ENCODE results near the gene BRIP1.
A peak's percentile ranks its signal among the peaks of the same experiment; 100 is the strongest.
"Not testable (repeated sequence)": the region's sequence is repeated elsewhere in the genome, so short reads cannot be mapped to it uniquely, and the experiment has no call there.

The BRIP1 gene

DNA sequence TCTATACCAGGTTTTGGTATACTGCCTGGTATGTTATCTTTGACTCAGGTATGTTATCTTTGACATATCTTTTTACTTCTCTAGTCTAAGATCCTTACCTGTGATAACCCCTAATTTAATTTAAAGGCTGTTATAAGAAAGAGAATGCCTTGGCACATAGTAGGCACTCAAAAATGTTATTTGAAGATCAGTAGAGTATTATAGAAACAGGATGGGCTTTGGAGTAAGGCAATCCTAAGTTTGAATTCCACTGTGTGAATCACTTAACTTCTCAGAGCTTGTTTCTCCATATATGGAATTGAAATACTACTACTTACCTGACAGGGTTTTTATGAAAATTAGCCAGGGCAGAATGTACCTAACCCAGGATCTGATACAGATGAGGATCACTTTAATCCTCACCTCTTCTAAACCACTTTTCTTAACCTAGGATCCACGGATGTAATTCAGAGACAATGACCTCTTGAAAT, 1.2 kb downstream of the BRIP1 start:
- DNase-seq, result no peak

DNA sequence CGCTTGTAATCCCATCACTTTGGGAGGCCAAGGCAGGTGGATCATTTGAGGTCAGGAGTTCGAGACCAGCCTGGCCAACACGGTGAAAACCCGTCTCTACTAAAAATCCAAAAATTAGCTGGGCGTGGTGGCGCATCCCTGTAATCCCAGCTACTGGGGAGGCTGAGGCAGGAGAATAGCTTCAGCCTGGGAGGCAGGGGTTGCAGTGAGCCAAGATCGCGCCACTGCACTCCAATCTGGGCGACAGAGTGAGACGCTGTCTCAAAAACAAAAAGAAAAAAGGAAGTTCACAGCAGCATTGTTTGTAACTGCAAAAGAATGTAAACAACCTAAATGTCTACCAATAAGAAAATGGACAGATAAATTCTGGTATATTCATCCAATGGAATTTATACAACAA, 2.9 kb downstream of the BRIP1 start:
- DNase-seq, result not testable (repeated sequence)

DNA sequence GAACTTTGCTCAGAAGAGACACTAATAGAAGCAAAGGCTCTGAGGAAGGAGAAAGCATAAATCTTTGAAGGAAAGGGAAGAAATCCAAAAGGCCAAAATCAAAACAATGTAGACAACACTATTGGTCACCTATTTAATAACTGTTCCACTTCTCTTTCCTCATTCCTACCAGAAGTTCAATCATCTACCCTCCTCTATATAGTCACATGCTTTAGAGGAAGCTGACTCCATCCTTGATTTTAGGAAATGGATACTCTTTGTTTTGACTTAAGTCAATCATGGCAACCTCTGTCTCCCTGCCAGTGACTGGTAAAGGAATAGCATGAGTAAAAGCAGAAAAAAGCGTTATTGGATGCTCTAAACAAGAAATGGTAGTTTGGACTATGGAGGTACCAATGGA, 7.3 kb downstream of the BRIP1 start:
- peak; percentile 45 to 81 (median 55) for DNase-seq

DNA sequence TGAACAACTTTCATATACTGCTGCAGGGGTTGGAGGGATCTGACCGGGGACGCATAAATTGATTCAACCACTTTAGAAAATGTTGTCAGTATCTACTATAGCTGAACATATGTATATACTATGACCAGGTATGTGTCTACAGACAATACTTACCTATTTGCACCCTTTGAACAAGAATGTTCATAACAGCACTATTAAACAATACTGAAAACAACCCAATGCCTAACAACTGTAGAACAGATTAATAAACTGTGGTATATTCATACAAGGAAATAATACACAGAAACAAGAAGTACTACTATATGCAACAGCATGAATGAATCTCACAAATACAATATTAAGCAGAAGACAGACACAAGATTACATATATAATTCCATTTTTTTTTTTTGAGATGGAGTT, 10.5 kb downstream of the BRIP1 start:
- DNase-seq, result no peak

DNA sequence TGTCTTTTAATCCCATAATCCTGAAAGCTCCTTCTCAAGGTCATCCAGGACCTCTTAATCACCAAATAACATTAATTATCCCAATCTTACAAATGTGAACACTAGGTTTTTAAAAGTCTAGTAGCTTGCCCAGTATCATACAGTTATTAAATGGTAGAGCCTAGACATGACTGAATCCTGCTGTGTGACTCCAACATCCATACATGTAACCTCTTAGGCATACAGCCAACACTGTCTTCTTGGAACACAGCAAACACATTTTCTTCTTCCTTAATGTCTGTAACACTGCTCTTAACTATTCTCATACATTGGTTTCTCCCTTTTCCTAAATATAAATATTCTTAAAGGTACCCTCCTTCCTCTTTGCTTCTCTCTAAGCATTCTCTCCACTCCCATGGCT, 13.7 kb downstream of the BRIP1 start:
- no peak for DNase-seq

DNA sequence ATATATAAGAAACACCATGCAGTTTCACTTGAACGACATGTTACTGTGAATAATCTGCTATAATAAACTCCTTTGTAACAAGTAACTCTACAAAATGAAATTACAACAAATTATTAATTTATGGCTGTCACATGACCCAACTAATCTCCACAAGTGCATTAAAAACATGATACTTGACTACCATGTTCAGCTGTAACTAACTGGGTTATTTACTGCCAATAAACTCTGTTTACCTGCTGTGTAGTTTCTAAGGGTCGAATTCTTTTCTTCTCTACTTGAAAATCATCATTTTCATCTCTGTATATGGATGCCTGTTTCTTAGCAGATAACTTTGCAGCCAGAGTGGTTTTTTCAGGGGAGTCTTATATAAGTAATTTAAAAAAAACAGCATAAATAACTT, 14.4 kb downstream of the BRIP1 start:
- no peak for DNase-seq

DNA sequence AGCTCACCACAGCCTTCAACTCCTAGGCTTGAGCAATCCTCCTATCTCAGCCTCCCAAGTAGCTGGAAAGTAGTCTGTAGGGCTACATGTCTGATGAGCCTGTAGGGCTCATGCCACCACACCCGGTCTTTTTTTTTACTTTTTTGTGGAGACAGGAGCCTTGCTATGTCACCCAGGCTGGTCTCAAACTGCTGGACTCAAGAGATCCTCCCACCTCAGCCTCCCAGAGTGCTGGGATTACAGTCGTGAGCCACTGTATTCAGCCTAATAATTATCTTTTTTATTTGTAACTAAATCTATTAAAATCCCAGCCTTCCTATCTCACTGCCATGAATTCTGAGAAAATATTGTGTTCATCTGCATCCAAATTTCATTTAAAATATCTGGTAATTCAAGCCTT, 15.1 kb downstream of the BRIP1 start:
- no peak for DNase-seq

DNA sequence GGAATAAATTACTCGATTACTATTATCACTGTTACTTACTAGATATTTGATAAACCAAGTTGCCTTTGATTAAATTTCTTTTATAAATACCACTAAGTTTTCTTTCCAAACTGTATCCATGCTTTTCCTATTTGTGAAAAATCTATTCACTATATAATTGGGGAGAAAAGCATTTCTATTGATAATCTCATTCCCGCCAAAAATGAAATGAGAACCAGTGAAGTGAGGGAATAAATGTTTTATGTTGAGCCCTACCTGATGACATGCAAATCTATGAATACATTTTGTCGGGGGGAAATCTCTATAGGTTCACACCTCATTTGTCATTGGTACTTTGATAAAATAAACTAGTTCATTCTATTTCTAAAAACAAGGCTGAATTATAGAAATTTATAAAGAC, 15.7 kb downstream of the BRIP1 start:
- DNase-seq, result no peak

DNA sequence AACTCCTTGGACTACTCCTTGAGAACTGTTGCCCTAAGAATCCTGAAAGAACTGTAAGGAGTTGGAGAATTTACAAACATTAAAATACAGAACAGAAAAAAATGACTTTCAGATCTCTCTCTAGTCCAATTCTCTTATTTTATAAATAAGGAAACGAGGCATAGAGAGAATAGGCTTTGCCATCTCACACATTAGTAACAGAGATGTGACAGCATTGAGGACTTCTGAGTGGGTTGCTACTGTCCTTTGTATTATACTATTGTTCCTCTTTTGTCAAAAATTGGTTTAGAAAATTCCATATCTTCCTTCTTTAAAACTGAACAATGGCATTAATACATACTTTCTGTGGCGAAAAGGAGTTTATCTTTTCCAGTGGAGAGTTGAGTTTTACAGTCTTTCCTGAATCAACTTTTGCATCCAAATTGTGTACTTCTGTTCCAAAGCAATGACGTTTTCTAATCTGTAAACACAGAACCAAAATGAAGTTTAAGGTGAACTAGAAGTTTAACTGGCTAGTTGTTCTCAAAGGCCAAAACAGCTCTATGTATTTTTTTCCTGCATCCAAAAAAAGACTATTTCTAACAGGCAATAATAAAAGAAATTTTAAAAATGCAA, 16.5 kb downstream of the BRIP1 start:
- peak; percentile 22 to 43 (median 38) for DNase-seq

DNA sequence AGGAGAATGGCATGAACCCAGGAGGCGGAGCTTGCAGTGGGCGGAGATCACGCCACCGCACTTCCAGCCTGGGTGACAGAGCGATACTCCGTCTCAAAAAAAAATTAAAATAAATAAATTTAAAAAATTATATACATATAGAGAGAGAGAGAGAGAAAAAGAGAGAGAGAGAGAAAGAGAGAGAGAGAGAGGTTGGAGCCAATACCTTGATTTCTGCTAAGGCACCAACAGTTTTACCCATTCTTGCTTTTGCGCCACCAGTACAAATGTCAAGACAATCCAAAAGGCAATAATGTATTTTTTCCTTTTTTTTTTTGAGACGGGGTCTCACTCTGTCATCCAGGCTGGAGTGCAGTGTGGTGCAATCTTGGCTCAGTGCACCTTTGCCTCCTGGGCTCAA, 17.2 kb downstream of the BRIP1 start:
- no peak for DNase-seq

DNA sequence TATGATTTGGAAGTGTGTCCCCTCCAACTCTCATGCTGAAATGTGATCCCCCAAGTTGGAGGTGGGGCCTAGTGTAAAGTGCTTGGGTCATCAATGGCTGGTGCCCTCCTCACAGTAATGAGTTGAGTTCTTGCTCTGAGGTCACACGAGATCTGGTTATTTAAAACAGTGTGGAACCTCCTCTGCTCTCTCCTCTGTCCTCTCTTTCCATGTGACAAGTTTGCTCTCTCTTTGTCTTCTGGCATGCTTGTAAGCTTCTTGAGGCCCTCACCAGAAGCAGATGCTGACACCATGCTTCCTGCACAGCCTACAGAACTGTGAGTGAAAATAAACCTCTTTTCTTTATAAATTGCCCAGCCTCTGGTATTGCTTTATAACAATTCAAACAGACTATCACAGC, 19.9 kb downstream of the BRIP1 start:
- DNase-seq, result no peak

DNA sequence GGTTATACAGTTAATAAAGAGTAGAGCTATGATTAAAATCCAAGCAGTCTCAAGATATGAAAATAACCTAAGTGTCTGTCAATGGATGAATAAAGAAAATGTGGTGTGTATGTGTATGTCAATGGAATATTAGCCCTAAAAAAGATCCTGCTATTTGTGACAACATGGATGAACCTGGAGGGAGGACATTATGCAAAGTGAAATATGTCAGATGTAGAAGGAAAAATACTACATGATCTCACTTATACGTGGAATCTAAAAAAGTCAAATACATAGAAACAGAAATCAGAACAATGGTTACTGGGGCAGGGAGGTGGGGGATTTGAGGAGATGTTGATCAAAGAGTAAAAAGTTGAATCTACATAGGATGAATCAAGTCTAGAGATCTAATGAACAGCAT, 20.4 kb downstream of the BRIP1 start:
- no peak for DNase-seq

DNA sequence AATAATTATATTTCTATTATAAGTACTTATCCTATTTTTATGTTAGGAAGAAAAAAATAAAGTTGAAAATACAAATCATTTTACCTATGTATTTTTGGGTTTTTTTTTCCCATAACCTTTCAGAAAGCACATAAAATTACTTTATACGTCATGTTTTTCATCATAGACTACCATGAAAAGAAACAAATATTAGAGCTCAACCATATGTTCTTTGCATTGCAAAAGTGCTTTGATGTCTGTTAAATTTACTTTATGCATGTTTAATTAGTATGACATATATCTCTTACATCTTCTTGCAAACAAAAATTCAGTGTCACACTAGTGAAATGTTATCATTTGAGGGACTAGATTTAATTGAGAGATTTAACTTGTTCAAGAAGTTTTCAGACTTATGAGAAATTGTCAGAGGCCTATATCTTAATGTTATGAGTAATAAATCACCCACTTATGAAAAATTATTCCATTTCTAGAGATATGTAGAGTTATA, 24.0 kb downstream of the BRIP1 start:
- DNase-seq, result no peak

DNA sequence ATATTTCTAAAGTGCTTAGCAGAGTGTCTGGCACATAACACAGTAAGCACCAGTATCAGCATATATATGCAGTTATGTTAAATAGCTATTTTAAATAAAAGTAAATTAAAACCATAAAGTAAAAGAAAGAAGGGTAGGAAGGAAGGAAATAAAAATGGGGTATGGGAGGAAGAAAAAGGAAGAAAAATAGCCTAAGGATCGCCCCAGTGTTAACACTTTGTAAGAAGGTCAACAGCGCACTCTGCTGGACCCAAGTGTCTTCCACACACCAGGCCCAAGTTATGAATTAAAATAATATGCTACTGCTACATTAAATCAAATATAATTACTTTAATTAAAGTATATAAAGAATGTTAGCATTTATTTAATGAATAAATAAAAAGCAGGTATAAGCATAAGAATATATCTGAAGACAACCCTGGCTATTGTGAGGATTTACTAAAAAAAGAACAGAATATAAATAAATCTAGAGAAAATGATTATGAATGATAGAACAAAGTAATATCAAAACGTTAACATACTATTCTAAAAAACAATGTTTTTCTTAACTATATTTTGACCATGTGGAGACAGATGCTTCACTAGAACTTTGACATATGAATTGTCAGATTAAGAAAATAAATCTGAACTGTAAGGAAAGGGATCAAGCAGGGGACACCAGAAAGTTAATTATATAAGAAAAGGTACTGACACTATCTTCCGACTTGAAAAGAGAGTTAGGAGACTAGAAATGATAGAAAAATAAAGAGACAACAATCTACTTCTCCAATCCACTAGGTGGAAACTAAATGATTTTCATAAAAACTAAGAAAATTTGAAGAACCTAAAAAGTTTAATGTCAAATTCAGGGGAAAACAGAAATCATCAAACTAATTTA, 25.9 kb downstream of the BRIP1 start:
- peak; percentile 80 to 90 (median 89) for DNase-seq

DNA sequence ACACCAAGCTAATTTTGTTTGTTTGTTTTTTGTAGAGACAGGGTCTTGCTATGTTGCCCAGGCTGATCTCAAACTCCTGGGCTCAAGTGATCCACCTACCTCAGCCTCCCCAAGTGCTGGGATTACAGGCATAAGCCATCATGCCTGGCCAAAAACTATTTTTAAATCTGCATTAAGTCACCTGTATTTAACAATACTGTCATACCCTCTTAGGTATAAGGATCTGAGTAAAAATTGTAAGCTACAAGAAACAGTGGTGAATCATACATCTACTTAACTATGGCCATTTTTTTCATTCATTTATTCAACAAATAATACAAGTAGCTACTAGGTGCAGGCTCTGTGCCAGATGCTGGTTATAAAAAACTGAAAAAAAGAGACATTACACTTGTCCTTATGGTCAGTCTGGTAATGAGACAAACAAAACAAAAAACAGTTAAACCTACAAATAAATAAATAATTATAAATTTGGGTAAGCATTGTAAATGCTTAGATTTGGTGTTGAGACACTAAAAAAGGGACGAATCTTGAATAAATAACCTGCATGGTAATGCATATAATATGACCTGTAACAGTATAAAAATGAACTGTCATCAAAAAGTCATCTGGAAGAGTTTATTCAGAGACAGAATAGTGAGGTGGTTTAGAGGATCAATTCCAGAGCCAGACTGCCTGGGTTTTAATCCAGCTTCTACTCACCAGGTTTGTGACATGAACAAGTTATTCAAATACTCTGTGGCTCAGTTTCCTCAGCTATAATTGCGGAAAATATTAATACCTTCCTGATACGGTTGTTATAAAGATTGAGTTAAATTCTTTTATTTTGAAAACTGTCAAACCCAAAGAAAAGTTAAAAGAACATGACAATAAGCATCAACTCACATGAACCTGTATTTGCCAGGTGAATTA, 26.8 kb downstream of the BRIP1 start:
- no peak for DNase-seq

DNA sequence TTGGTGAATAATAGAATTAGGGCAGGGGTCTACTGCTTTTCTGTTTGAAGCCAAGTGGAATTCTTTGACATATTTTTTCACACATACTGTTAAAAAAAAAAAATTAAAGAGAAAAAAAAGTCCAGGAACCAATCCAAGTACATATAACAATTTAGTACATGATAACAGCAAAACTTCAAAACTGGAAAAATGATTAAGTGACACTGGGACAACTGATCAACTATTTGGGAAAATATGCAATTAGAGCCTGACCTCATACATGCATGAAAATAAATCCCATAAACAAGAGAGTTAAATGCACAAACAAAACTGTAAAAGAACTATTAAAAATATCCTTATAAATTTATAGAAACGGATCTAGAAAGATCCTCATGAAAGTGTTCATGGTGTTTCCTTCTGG, 27.7 kb downstream of the BRIP1 start:
- no peak for DNase-seq

DNA sequence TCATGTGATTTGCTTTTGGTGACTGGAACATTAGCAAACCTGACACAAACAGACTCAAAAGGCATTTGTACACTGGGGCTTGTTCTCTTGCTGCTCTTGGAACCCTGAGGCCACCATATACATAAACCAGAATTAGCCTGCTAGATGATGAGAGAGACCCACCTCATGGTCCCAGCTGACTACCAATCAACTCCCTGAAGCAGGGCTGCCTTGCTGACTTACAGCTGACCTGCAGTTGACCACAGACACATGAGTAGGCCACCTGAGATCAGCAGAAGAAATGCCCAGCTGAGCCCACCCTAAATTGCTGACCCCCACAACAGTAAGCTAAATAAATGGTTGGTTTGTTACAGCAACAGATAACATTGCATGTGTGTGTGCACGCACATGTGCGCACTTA, 28.7 kb downstream of the BRIP1 start:
- no peak for DNase-seq

DNA sequence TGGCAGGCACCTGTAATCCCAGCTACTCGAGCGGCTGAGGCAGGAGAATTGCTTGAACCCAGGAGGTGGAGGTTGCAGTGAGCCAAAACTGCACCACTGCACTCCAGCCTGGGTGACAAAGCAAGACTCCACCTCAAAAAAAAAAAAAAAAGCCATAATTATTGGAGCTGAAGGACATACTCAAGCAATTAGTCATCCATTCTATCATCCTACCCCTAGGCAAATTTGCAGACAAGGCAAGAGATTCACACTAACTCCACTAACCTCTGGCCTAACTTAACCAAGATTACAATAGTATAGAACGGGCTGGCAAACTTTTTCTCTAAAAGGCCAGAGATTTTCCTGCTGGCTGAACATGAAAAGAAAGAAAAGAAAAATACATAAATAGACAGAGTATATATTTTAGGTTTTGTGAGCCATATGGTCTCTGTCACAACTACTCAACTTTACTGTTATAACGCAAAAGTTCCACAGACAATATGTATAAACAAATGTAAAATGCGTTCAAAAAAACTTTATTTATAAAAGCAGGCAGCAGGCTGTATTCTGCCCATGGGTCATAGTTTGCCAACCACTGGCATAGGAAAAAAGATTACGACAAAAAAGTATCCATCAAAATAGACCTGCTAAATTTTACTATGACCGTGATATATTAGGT, 29.7 kb downstream of the BRIP1 start:
- DNase-seq, result no peak

DNA sequence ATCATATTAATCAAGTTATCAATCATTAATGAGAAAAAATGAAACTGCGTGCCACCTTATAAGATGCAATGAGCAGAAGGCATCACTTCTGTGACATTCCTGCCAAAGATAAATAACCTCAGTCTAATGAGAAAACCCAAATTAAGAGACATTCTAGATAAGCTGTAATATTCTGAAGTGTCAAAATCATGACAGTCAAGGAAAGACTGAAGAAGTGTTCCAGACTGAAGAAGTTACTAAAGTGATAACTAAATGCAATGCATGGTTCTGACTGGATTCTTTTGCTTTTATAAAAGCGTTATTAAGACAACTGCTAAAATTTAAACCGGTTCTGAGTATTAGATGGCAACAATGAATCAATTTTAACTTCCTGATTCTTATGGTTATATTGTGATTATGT, 30.9 kb downstream of the BRIP1 start:
- no peak for DNase-seq

DNA sequence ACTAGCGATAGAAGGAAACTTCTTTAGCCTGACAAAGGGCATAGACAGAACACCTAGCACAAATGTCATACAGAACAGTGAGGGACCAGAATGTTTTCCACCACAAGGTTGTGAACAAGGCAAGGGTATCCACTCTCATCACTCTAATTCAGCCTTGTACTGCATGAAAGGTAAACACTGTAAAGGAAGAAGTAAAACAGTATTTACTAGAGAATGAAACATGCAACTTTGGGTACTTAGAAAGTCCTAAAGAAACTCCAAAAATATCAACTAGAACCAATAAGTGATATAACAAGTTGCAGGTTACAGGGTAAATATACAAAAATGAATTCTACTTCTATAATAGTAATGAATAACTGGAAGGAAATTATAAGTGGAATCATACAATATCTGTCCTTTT, 32.2 kb downstream of the BRIP1 start:
- DNase-seq, result no peak

DNA sequence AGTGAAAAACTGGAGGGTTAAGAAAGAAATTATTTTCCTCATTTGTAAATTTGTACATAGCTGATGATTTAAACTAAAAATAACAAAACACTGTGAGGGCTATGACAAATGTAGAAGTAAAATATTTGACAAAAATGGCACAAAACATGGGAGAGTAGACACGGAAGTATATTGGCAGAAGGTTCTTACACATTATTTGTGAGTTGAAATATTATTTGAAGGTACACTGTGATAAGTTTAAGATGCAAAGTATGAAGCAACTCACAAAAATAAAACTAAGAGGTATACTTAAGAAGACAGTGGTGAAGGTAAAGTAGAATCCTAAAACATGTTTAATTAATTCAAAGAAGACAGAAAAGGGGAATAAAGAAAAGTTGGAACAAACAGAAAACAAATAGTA, 34.6 kb downstream of the BRIP1 start:
- no peak for DNase-seq

DNA sequence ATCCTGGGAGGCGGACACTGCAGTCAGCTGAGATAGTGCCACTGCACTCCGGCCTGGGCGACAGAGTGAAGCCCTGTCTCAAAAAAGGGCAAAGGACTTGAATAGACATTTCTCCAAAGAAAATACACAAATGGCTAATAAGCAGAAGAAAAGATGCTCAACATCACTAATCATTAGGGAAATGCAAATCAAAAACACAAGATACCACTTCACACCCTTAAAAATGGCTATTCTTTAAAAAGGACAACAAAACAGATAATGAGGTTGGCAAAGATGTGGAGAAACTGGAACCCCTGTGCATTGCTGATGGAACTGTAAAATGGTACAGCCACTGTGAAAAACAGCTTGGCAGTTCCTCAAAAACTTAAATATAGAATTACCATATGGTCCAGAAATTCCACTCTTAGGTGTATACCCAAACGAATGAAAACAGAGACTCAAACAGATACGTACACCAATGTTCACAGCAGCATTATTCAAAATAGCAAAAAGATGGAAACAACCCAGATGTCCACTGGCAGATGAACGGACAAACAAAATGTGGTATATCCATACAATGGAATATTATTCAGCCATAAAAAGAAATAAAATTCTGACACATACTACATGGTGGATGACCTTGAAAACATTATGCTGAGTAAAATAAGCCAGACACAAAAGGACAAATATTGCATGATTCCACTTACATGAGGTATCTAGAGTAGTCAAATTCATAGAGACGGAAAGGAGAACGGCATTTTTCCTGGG, 35.5 kb downstream of the BRIP1 start:
- no peak for DNase-seq
